Stimulated activated naive B cell treated with anti-CD40 and anti-IgM and Interleukin-4, amounts not matched to agents 10 μg/mL and 1 μg/mL and 100 μg/mL, for 72 hours (primary cell): ENCODE measurements around the gene CD83.
A peak's percentile ranks its signal among the peaks of the same experiment; 100 is the strongest.

ENCODE experiments used
- ATAC-seq, 2 donors: fragments of 150-1000 bp; cut with Tn5 transposase; replicated peaks; 2 replicates each; pipeline ENCODE4 v1.10.0; 2021; ENCODE audit warnings: moderate library complexity in 1 of 2
- DNase-seq: peaks from one replicate; pipeline ENCODE4 v3.0.0; 2021
- H3K27ac Mint-ChIP-seq: one replicate; pipeline ENCODE4 v1.8.0; 2022; ENCODE audit warnings: mild to moderate bottlenecking, mixed read lengths
- H3K27me3 Mint-ChIP-seq, 2 donors: one replicate each; pipeline ENCODE4 v1.8.0; 2022; ENCODE audit warnings: mixed read lengths in 2 of 2
- H3K36me3 Mint-ChIP-seq, 2 donors: one replicate each; pipeline ENCODE4 v1.8.0; 2022; ENCODE audit warnings: mixed read lengths in 2 of 2, mild to moderate bottlenecking in 1 of 2
- H3K4me1 Mint-ChIP-seq, 2 donors: one replicate each; pipeline ENCODE4 v1.8.0; 2022; ENCODE audit warnings: mixed read lengths in 2 of 2, mild to moderate bottlenecking in 1 of 2
- H3K4me3 Mint-ChIP-seq, 2 donors: one replicate each; pipeline ENCODE4 v1.8.0; 2022; ENCODE audit warnings: mild to moderate bottlenecking in 2 of 2, mixed read lengths in 2 of 2, moderate library complexity in 1 of 2
- H3K9me3 Mint-ChIP-seq, 2 donors: one replicate each; pipeline ENCODE4 v1.8.0; 2022; ENCODE audit warnings: mixed read lengths in 2 of 2, mild to moderate bottlenecking in 1 of 2

Gene CD83

DNA sequence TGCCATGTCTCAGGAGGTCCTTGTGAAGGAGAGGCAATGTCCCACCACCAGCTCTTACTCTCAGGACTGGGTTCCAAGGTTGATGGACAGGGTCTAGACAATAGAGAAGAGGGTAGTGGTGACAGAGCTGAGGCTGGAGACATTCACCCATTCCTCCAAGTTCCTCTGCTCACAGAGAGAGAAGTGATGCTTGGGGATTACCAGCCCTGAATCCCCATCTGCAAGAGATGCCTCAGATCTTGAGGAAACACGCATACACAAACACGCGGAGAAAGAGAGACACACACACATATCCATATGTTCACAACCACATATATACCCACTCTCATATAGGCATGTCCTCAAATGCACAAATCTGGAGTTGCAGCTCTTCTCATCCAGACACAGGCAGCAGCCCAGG is 15.2 kb upstream of the CD83 start:
- Mint-ChIP-seq H3K9me3 (peaks cover 6 to 10% of the 10 kb centered on the region in 2 donors), H3K4me1 (peaks cover 47 to 86% of the 10 kb centered on the region in 2 donors), H3K27ac (peak overlapping the region; percentile 94), H3K36me3 (peaks cover 14 to 34% of the 10 kb centered on the region in 2 donors), H3K4me3 (peak overlapping the region in 1 of 2 donors; percentile 12), H3K27me3 (no peaks in the 10 kb centered on the region)
- ATAC-seq (peak; percentile 78 to 83), DNase-seq (no peak)

GRCh38 chr6:14105547-14105946 is 12.0 kb upstream of the CD83 start:
- ATAC-seq (no peak), DNase-seq (no peak)
- Mint-ChIP-seq H3K4me3 (no peak overlapping the region), H3K4me1 (peaks cover 55 to 89% of the 10 kb centered on the region in 2 donors), H3K27me3 (no peaks in the 10 kb centered on the region), H3K9me3 (peaks cover 3 to 5% of the 10 kb centered on the region in 2 donors), H3K27ac (peak overlapping the region; percentile 15), H3K36me3 (peaks cover 16 to 26% of the 10 kb centered on the region in 2 donors)

GRCh38 chr6:14107000-14107399 is 10.6 kb upstream of the CD83 start:
- H3K27ac Mint-ChIP-seq: peak overlapping the region; percentile 99
- H3K4me1 Mint-ChIP-seq: peaks cover 52 to 82% of the 10 kb centered on the region in 2 donors
- peaks cover 3 to 5% of the 10 kb centered on the region in 2 donors for H3K9me3 Mint-ChIP-seq
- H3K27me3 Mint-ChIP-seq: no peaks in the 10 kb centered on the region
- DNase-seq: no peak
- no peak for ATAC-seq
- peak overlapping the region in 1 of 2 donors; percentile 76 for H3K4me3 Mint-ChIP-seq
- H3K36me3 Mint-ChIP-seq: peaks cover 16 to 28% of the 10 kb centered on the region in 2 donors

DNA sequence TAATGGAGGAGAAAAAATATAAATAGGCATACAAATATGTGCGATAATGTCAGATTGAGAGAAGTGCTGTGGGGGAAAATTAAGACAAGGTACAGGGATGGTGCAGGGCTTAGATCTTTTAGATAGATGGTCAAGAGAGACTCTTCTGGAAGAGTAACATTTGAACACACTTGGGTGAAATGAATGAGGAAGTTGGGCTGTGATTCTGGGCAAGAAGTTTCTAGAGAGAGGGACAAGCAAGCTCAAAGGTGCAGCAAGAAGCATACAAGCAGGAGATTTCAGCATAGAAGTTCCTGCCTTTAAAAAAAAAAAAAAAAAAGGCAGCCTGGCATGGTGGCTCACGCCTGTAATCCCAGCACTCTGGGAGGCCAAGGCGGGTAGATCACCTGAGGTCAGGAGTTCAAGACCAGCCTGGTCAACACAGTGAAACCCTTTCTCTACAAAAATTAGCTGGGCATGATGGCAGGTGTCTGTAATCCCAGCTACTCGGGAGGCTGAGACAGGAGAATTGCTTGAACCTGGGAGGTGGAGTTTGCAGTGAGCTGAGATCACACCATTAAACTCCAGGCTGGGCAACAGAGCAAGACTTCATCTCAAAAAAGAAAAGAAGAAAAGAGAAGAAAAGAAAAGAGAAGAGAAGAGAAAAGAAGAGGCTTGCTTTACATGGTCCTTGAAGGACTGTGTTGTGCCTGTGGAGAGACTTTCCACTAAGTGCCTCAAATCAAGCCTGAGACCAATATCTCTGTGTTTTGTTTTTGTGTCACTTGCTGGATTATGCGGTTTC is 9.7 kb upstream of the CD83 start:
- peak in 1 of 2 donors; percentile 7 for ATAC-seq
- peak overlapping the region; percentile 76 for H3K4me3 Mint-ChIP-seq
- peaks cover 19 to 32% of the 10 kb centered on the region in 2 donors for H3K36me3 Mint-ChIP-seq
- peaks cover 50 to 80% of the 10 kb centered on the region in 2 donors for H3K4me1 Mint-ChIP-seq
- peaks cover 3 to 5% of the 10 kb centered on the region in 2 donors for H3K9me3 Mint-ChIP-seq
- peak overlapping the region; percentile 99 for H3K27ac Mint-ChIP-seq
- no peak for DNase-seq
- no peaks in the 10 kb centered on the region for H3K27me3 Mint-ChIP-seq

DNA sequence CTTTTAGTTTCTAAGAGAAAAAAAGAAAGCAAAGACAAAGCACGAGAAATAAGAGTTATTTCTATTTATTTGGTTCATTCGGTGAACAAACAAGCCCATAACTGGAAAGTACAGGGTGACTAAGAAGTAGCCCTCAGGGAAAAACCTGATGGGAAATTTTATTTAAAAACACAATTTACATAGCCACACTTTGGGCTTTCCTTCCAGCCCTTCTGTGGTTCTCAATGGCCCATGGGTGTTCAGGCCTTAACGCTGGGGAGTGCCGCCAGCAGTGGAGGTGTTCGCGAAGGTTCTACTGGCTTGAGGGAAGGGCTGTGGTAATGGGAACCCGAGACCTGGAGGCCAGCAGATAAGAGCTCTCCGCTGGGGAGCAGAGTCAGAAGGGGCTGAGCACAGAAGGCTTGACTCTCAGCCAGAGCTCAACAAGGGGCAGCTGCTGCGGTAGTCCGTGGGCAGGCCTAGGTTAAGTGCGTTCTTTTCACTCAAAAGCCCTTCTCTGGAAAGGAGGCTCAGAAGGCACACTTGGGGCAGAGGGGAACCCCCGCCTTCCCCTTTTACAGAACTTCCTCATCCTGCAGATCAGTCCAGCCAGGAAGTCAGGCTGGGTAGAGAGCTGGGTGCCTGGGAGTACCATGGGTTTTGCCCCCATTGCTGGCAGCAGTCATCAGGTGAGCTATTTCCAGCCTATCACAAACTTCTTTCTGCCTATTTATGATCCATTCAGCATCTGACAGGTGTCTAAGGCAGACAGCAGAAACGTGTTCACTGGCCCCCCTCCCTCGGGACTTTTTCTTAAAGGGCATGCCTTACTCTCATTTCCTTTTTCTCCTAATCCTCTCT is 8.8 kb upstream of the CD83 start:
- Mint-ChIP-seq H3K4me3 (peak overlapping the region; percentile 76), H3K36me3 (peaks cover 19 to 37% of the 10 kb centered on the region in 2 donors), H3K27me3 (no peaks in the 10 kb centered on the region), H3K9me3 (peaks cover 3 to 5% of the 10 kb centered on the region in 2 donors), H3K27ac (peak overlapping the region; percentile 99), H3K4me1 (peaks cover 46 to 79% of the 10 kb centered on the region in 2 donors)
- peak; percentile 93 for DNase-seq
- ATAC-seq: peak; percentile 79 to 82

- ATAC-seq (peak; percentile 20 to 26), DNase-seq (no peak)
- Mint-ChIP-seq H3K27me3 (no peaks in the 10 kb centered on the region), H3K9me3 (peaks cover 3 to 5% of the 10 kb centered on the region in 2 donors), H3K36me3 (peaks cover 19 to 37% of the 10 kb centered on the region in 2 donors), H3K27ac (peak overlapping the region; percentile 99), H3K4me3 (peak overlapping the region; percentile 74 to 76), H3K4me1 (peaks cover 45 to 75% of the 10 kb centered on the region in 2 donors)
These were observed 8.2 kb upstream of the CD83 start for GRCh38 chr6:14109411-14109826.

- peak overlapping the region; percentile 99 for H3K27ac Mint-ChIP-seq
- DNase-seq (no peak), ATAC-seq (peak; percentile 13 to 14)
- peak overlapping the region; percentile 74 to 76 for H3K4me3 Mint-ChIP-seq
- H3K9me3 Mint-ChIP-seq: peaks cover 3 to 5% of the 10 kb centered on the region in 2 donors
- peaks cover 19 to 37% of the 10 kb centered on the region in 2 donors for H3K36me3 Mint-ChIP-seq
- no peaks in the 10 kb centered on the region for H3K27me3 Mint-ChIP-seq
- peaks cover 47 to 73% of the 10 kb centered on the region in 2 donors for H3K4me1 Mint-ChIP-seq
These were observed 7.4 kb upstream of the CD83 start for GRCh38 chr6:14110001-14110818.

DNA sequence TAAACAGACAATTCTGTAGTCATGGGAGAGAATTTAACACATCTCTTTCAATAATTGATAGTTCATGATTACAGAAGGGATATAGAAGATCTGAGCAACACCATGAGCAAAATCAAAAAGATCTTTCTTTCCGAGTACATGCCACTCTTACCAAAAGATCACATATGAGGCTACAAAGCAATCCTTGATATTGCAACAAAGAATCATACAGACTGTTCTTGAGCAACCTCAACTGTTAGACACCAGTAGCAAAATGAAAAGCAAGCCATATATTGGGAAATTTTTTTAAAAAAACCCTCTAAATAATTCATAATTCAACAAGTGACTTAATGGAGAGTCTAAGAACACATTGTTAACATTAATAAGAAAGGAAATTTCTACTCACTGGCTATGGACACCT is 3.6 kb upstream of the CD83 start:
- H3K4me3 Mint-ChIP-seq: no peak overlapping the region
- DNase-seq: no peak
- peaks cover 32 to 39% of the 10 kb centered on the region in 2 donors for H3K36me3 Mint-ChIP-seq
- peak overlapping the region; percentile 9 for H3K27ac Mint-ChIP-seq
- H3K9me3 Mint-ChIP-seq: peaks cover 0 to 2% of the 10 kb centered on the region in 2 donors
- no peak for ATAC-seq
- H3K27me3 Mint-ChIP-seq: peaks cover 9% of the 10 kb centered on the region in 2 donors
- H3K4me1 Mint-ChIP-seq: peaks cover 43 to 62% of the 10 kb centered on the region in 2 donors

DNA sequence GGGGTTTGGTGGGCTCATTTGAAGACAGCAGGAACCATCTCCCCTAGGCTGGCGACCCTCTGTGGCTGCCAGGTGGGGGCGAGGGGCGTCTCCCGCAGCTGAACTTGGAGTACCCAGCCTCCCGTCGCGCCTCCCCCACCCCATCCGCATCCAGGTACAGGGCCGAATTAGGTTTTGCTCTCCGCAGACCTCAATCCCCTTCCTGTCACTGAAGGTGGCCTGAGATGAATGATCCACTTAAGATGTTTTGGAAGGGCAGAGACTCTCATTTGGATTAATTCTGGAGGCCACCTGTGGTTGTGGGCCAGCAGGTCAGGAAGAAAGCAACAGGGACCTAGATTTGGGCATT is 493 bp downstream of the CD83 start:
- Mint-ChIP-seq H3K9me3 (peaks cover 0 to 2% of the 10 kb centered on the region in 2 donors), H3K4me3 (peak overlapping the region; percentile 98 to 99), H3K27me3 (peaks cover 9 to 15% of the 10 kb centered on the region in 2 donors), H3K27ac (peak overlapping the region; percentile 100), H3K36me3 (peaks cover 60 to 67% of the 10 kb centered on the region in 2 donors), H3K4me1 (peaks cover 36 to 56% of the 10 kb centered on the region in 2 donors)
- DNase-seq: no peak
- ATAC-seq: no peak

GRCh38 chr6:14118446-14118845 is 874 bp downstream of the CD83 start:
- ATAC-seq: no peak
- Mint-ChIP-seq H3K9me3 (peaks cover 0 to 2% of the 10 kb centered on the region in 2 donors), H3K36me3 (peaks cover 64 to 67% of the 10 kb centered on the region in 2 donors)

GRCh38 chr6:14119784-14120183 is 2.2 kb downstream of the CD83 start:
- ATAC-seq: no peak
- H3K4me1 Mint-ChIP-seq: peaks cover 37 to 66% of the 10 kb centered on the region in 2 donors
- peaks cover 0 to 2% of the 10 kb centered on the region in 2 donors for H3K9me3 Mint-ChIP-seq
- peak overlapping the region; percentile 98 to 99 for H3K4me3 Mint-ChIP-seq
- peaks cover 76 to 80% of the 10 kb centered on the region in 2 donors for H3K36me3 Mint-ChIP-seq
- no peak for DNase-seq
- H3K27me3 Mint-ChIP-seq: peaks cover 9 to 15% of the 10 kb centered on the region in 2 donors
- peak overlapping the region; percentile 100 for H3K27ac Mint-ChIP-seq

More at GRCh38 chr6:14118446-14118845, 874 bp downstream of the CD83 start:
- no peak for DNase-seq
- Mint-ChIP-seq H3K4me1 (peaks cover 38 to 56% of the 10 kb centered on the region in 2 donors), H3K27me3 (peaks cover 9 to 15% of the 10 kb centered on the region in 2 donors), H3K4me3 (peak overlapping the region; percentile 98 to 99), H3K27ac (peak overlapping the region; percentile 100)

- peaks cover 82 to 87% of the 10 kb centered on the region in 2 donors for H3K36me3 Mint-ChIP-seq
- H3K27me3 Mint-ChIP-seq: peaks cover 9 to 15% of the 10 kb centered on the region in 2 donors
- ATAC-seq: no peak
- H3K27ac Mint-ChIP-seq: peak overlapping the region; percentile 100
- DNase-seq: no peak
- peaks cover 0 to 2% of the 10 kb centered on the region in 2 donors for H3K9me3 Mint-ChIP-seq
- H3K4me3 Mint-ChIP-seq: peak overlapping the region; percentile 98 to 99
- peaks cover 39 to 69% of the 10 kb centered on the region in 2 donors for H3K4me1 Mint-ChIP-seq
These were observed 3.0 kb downstream of the CD83 start for GRCh38 chr6:14120546-14120945.

- DNase-seq (peak; percentile 83), ATAC-seq (peak; percentile 66 to 70)
These were observed 4.4 kb downstream of the CD83 start for GRCh38 chr6:14121936-14122344.

More at GRCh38 chr6:14121936-14122344, 4.4 kb downstream of the CD83 start:
- peak overlapping the region; percentile 98 to 99 for H3K4me3 Mint-ChIP-seq
- peaks cover 9 to 15% of the 10 kb centered on the region in 2 donors for H3K27me3 Mint-ChIP-seq
- H3K4me1 Mint-ChIP-seq: peaks cover 42 to 71% of the 10 kb centered on the region in 2 donors
- H3K27ac Mint-ChIP-seq: peak overlapping the region; percentile 100
- peaks cover 90 to 95% of the 10 kb centered on the region in 2 donors for H3K36me3 Mint-ChIP-seq
- H3K9me3 Mint-ChIP-seq: peaks cover 0 to 2% of the 10 kb centered on the region in 2 donors
